ENCODE results near the gene CA10.

The CA10 gene

GRCh38 chr17:51601622-51602261, 556.8 kb downstream of the CA10 start:
- no peak overlapping the region for H3K9ac ChIP-seq (ENCODE audit: low read length)
- no peaks in the 10 kb centered on the region for H3K36me3 ChIP-seq (ENCODE audit: insufficient read depth, low read length)
- no peak overlapping the region for H3K27ac ChIP-seq (ENCODE audit: low read depth, low read length)
- H3K9me3 ChIP-seq (ENCODE audit: low read length): no peaks in the 10 kb centered on the region
- H3K4me1 ChIP-seq (ENCODE audit: insufficient read depth, low read length): no peaks in the 10 kb centered on the region
- no peak overlapping the region for H3K4me3 ChIP-seq (ENCODE audit: low read depth in 1 of 2, low read length in 2 of 2)
- no peaks in the 10 kb centered on the region for H3K27me3 ChIP-seq (ENCODE audit: control insufficient read depth in 1 of 2, insufficient read depth in 2 of 2, low read length in 2 of 2)

DNA sequence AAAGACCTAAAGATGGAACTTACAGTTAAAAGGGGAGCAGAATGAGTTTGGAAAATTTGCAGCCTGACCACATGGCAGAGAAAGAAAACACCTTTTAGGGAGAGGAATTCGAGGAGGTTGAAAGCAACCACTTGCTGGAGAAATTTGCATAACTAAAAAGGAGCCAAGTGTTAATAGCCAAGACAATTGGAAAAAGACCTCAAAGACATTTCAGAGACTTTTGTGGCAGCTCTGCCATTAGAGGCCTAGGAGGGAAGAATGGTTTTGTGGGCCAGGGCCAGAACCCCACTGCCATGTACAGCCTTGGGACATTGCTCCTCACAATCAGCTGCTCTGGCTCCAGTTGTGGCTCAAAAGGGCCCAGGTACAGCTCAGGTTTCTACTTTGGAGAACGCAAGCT, 559.7 kb downstream of the CA10 start:
- no peaks in the 10 kb centered on the region for H3K36me3 ChIP-seq (ENCODE audit: insufficient read depth, low read length)
- no peaks in the 10 kb centered on the region for H3K9me3 ChIP-seq (ENCODE audit: low read length)
- H3K9ac ChIP-seq (ENCODE audit: low read length): no peak overlapping the region
- H3K4me3 ChIP-seq (ENCODE audit: low read depth in 1 of 2, low read length in 2 of 2): no peak overlapping the region
- H3K27me3 ChIP-seq (ENCODE audit: control insufficient read depth in 1 of 2, insufficient read depth in 2 of 2, low read length in 2 of 2): no peaks in the 10 kb centered on the region
- H3K27ac ChIP-seq (ENCODE audit: low read depth, low read length): no peak overlapping the region
- H3K4me1 ChIP-seq (ENCODE audit: insufficient read depth, low read length): no peaks in the 10 kb centered on the region

- Histone ChIP-seq H3K27me3 (ENCODE audit: control insufficient read depth in 1 of 2, insufficient read depth in 2 of 2, low read length in 2 of 2) (no peaks in the 10 kb centered on the region), H3K4me1 (ENCODE audit: insufficient read depth, low read length) (no peaks in the 10 kb centered on the region), H3K9me3 (ENCODE audit: low read length) (no peaks in the 10 kb centered on the region), H3K36me3 (ENCODE audit: insufficient read depth, low read length) (no peaks in the 10 kb centered on the region), H3K9ac (ENCODE audit: low read length) (no peak overlapping the region), H3K4me3 (ENCODE audit: low read depth in 1 of 2, low read length in 2 of 2) (no peak overlapping the region), H3K27ac (ENCODE audit: low read depth, low read length) (no peak overlapping the region)
Measured at GRCh38 chr17:51597345-51597744, 561.2 kb downstream of the CA10 start.

GRCh38 chr17:51595826-51596398, 562.6 kb downstream of the CA10 start:
- no peaks in the 10 kb centered on the region for H3K9me3 ChIP-seq (ENCODE audit: low read length)
- H3K27ac ChIP-seq (ENCODE audit: low read depth, low read length): no peak overlapping the region
- no peaks in the 10 kb centered on the region for H3K27me3 ChIP-seq (ENCODE audit: control insufficient read depth in 1 of 2, insufficient read depth in 2 of 2, low read length in 2 of 2)
- no peaks in the 10 kb centered on the region for H3K4me1 ChIP-seq (ENCODE audit: insufficient read depth, low read length)
- H3K9ac ChIP-seq (ENCODE audit: low read length): no peak overlapping the region
- H3K36me3 ChIP-seq (ENCODE audit: insufficient read depth, low read length): no peaks in the 10 kb centered on the region
- H3K4me3 ChIP-seq (ENCODE audit: low read depth in 1 of 2, low read length in 2 of 2): no peak overlapping the region

GRCh38 chr17:51590071-51590656, 568.4 kb downstream of the CA10 start:
- H3K9me3 ChIP-seq (ENCODE audit: low read length): peaks cover 7% of the 10 kb centered on the region
- H3K9ac ChIP-seq (ENCODE audit: low read length): no peak overlapping the region
- H3K27ac ChIP-seq (ENCODE audit: low read depth, low read length): no peak overlapping the region
- H3K4me1 ChIP-seq (ENCODE audit: insufficient read depth, low read length): no peaks in the 10 kb centered on the region
- no peaks in the 10 kb centered on the region for H3K27me3 ChIP-seq (ENCODE audit: control insufficient read depth in 1 of 2, insufficient read depth in 2 of 2, low read length in 2 of 2)
- no peaks in the 10 kb centered on the region for H3K36me3 ChIP-seq (ENCODE audit: insufficient read depth, low read length)
- H3K4me3 ChIP-seq (ENCODE audit: low read depth in 1 of 2, low read length in 2 of 2): no peak overlapping the region

DNA sequence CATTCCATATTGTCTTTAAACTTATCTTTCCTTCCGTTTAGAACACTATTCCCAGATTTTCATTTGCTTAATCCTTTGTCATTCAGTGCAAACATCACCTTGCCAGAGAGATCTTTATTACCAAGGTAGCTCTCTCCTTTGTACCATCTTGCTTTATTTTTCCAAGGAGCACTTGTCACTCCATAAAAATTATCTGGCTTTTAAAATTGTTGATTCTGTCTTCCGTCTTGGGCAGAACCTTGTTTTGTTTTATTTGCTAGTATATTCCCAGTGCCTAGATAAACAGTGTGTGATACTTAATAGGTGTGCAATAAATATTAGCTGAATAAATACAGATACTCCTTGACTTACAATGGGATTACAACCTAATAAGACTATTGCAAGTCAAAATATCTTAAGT, 570.5 kb downstream of the CA10 start:
- H3K9ac ChIP-seq (ENCODE audit: low read length): no peak overlapping the region
- H3K27ac ChIP-seq (ENCODE audit: low read depth, low read length): no peak overlapping the region

GRCh38 chr17:51587516-51587915, 571.0 kb downstream of the CA10 start:
- Histone ChIP-seq H3K36me3 (ENCODE audit: insufficient read depth, low read length) (no peaks in the 10 kb centered on the region), H3K9me3 (ENCODE audit: low read length) (peaks cover 7% of the 10 kb centered on the region), H3K27ac (ENCODE audit: low read depth, low read length) (no peak overlapping the region), H3K4me1 (ENCODE audit: insufficient read depth, low read length) (no peaks in the 10 kb centered on the region), H3K4me3 (ENCODE audit: low read depth in 1 of 2, low read length in 2 of 2) (no peak overlapping the region), H3K9ac (ENCODE audit: low read length) (no peak overlapping the region), H3K27me3 (ENCODE audit: control insufficient read depth in 1 of 2, insufficient read depth in 2 of 2, low read length in 2 of 2) (no peaks in the 10 kb centered on the region)

More for the DNA sequence above, 570.5 kb downstream of the CA10 start:
- Histone ChIP-seq H3K36me3 (ENCODE audit: insufficient read depth, low read length) (no peaks in the 10 kb centered on the region), H3K9me3 (ENCODE audit: low read length) (peaks cover 7% of the 10 kb centered on the region), H3K27me3 (ENCODE audit: control insufficient read depth in 1 of 2, insufficient read depth in 2 of 2, low read length in 2 of 2) (no peaks in the 10 kb centered on the region), H3K4me3 (ENCODE audit: low read depth in 1 of 2, low read length in 2 of 2) (no peak overlapping the region), H3K4me1 (ENCODE audit: insufficient read depth, low read length) (no peaks in the 10 kb centered on the region)

DNA sequence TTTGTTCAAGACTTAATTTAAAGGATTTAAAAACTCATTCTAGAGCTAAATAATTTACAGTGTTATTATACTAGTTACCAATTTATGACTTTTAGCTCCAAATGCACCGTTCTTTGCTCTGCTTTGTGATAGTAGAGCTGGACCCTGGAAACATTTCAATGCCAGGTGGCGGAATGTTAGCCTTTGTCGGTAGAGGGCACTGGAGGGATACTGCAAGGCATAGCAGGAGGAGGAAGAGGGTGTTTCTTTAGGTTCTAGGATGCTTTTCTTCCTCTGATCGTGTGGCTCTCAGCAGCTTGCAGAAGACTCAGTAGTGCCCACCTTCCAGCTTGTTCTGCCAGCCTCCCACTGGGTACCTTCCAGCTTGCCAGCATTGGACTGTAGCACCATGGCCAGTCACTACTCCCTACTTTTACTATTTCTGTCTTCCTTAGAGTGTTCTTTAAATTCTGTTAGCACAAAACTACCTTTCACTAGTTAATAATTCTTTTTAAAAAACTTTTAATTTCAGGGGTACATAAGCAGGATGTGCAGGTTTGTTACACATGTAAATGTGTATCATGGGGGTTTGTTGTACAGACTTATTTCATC, 572.9 kb downstream of the CA10 start:
- Histone ChIP-seq H3K36me3 (ENCODE audit: insufficient read depth, low read length) (no peaks in the 10 kb centered on the region), H3K27me3 (ENCODE audit: control insufficient read depth in 1 of 2, insufficient read depth in 2 of 2, low read length in 2 of 2) (no peaks in the 10 kb centered on the region), H3K27ac (ENCODE audit: low read depth, low read length) (no peak overlapping the region), H3K9ac (ENCODE audit: low read length) (no peak overlapping the region), H3K4me3 (ENCODE audit: low read depth in 1 of 2, low read length in 2 of 2) (no peak overlapping the region), H3K4me1 (ENCODE audit: insufficient read depth, low read length) (no peaks in the 10 kb centered on the region), H3K9me3 (ENCODE audit: low read length) (peaks cover 7% of the 10 kb centered on the region)

- Histone ChIP-seq H3K27me3 (ENCODE audit: control insufficient read depth in 1 of 2, insufficient read depth in 2 of 2, low read length in 2 of 2) (no peaks in the 10 kb centered on the region), H3K9ac (ENCODE audit: low read length) (no peak overlapping the region), H3K36me3 (ENCODE audit: insufficient read depth, low read length) (no peaks in the 10 kb centered on the region), H3K4me3 (ENCODE audit: low read depth in 1 of 2, low read length in 2 of 2) (no peak overlapping the region), H3K9me3 (ENCODE audit: low read length) (no peaks in the 10 kb centered on the region), H3K4me1 (ENCODE audit: insufficient read depth, low read length) (no peaks in the 10 kb centered on the region), H3K27ac (ENCODE audit: low read depth, low read length) (no peak overlapping the region)
Measured at GRCh38 chr17:51580869-51581268, 577.6 kb downstream of the CA10 start.
